D341Med (cell line): Measurements from ENCODE around the gene ZC3H11A.

ENCODE experiments used
- DNase-seq: peaks from one replicate; pipeline ENCODE4 v3.0.0; 2012; ENCODE audit warnings: low spot score

The ZC3H11A gene

GRCh38 chr1:203842559-203842876 lies 47.1 kb downstream of the ZC3H11A start:
- no peak for DNase-seq

DNA sequence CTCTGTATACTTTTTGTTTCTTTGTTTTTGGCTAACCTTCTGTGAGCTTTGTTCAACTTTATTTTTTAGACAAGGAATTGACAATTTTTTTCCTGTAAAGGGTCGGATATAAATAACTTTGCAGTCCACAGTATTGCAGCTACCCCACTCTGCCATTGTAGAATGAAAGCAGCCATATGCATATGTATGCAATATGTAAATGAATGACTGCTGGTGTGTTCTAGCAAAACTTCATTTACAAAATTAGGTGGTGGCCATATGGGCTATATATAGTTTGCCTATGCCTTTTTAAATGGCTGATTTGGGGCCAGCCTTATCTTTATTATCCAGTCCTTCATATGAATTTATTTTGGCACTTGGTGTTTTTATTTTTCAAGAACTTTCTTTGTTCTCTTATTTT lies 48.0 kb downstream of the ZC3H11A start:
- no peak for DNase-seq
